Ovary (tissue), 3 donors: ENCODE results near the gene ZMYND8.

ENCODE experiments used
- EP300 ChIP-seq: sonication (generic); formaldehyde crosslinking; IDR thresholded peaks from one replicate; pipeline ENCODE4 v1.6.1; 2017; ENCODE audit warnings: antibody characterized with exemption
- POLR2A ChIP-seq: fragments of 450-650 bp; IDR thresholded peaks from one replicate; pipeline ENCODE4 v1.6.1; 2017; ENCODE audit warnings: antibody characterized with exemption, mild to moderate bottlenecking, moderate library complexity
- TF ChIP-seq, protein P1 (sequence below), 3 donors: fragments of 450-650 bp in 2 of 3; fragments of 200-600 bp in 1 of 3; IDR thresholded peaks; one replicate each; pipeline versions ENCODE4 v1.5.1 to v1.8.0; 2016 to 2022; ENCODE audit warnings: antibody characterized with exemption in 3 of 3, mild to moderate bottlenecking in 1 of 3
- donor health status: DM: no; HTN: no; CAD: no.

DNA sequence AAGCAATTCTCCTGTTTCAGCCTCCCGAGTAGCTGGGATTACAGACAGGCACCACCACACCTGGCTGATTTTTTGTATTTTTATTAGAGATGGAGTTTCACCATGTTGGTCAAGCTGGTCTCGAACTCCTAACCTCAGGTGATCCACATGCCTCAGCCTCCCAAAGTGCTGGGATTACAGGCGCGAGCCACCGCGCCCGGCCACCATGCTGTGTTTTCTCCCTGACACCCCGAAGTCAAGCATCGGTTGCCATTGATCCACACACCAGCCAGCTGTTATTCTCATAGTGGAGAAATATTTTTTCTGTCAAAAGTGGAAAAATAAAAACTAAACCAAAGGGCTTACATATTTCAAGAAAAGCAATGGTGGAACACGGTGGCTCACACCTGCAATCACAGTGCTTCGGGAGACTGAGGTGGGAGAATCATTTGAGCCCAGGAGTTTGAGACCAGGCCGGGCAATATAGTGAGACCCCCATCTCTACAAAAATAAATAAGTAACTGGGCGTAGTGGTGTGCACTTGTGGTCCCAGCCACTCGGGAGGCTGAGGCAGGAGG is 157.4 kb downstream of the ZMYND8 start:
- TF ChIP-seq, protein P1, sequence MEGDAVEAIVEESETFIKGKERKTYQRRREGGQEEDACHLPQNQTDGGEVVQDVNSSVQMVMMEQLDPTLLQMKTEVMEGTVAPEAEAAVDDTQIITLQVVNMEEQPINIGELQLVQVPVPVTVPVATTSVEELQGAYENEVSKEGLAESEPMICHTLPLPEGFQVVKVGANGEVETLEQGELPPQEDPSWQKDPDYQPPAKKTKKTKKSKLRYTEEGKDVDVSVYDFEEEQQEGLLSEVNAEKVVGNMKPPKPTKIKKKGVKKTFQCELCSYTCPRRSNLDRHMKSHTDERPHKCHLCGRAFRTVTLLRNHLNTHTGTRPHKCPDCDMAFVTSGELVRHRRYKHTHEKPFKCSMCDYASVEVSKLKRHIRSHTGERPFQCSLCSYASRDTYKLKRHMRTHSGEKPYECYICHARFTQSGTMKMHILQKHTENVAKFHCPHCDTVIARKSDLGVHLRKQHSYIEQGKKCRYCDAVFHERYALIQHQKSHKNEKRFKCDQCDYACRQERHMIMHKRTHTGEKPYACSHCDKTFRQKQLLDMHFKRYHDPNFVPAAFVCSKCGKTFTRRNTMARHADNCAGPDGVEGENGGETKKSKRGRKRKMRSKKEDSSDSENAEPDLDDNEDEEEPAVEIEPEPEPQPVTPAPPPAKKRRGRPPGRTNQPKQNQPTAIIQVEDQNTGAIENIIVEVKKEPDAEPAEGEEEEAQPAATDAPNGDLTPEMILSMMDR (IDR thresholded peaks at IDR 0.05): no peak
- no peak for TF ChIP-seq EP300
- TF ChIP-seq POLR2A: no peak
